Activated CD4-positive, alpha-beta T cell treated with anti-CD3 and anti-CD28 coated beads for 36 hours (primary cell): ENCODE measurements around the gene PTPRCAP. TPM values are rescaled to one million over a fixed set of nuclear protein-coding genes. Genes with fewer than 3 reads are reported as not detected.

Experiments
- total RNA-seq, 2 experiments: library from RNA; stranded (reverse); gene quantifications; one replicate each; pipeline ENCODE4 v1.2.3, GENCODE V29; 2021

PTPRCAP gene
- total RNA-seq, 2 experiments from 2014 or later: 80.1 to 83.4 TPM

Other genes starting within 250 kb of the PTPRCAP start
- 100 to 1,000 TPM; 202 to 241 TPM for gene GRK2, start 171.2 kb downstream of the PTPRCAP start, total RNA-seq
- 10 to 100 TPM; 44.9 to 69.5 TPM for gene ANKRD13D, start 148.4 kb downstream of the PTPRCAP start, total RNA-seq
- 10 to 100 TPM in 1 of 2 experiments, 1 to 10 TPM in 1; 6.0 to 11.1 TPM for gene SSH3, start 134.2 kb downstream of the PTPRCAP start, total RNA-seq
- 10 to 100 TPM; 31.3 to 37.5 TPM for gene POLD4, start 84.1 kb downstream of the PTPRCAP start, total RNA-seq
- gene CLCF1, start 64.1 kb downstream of the PTPRCAP start, total RNA-seq: under 1 TPM; 0.09 to 0.27 TPM
- gene RAD9A, start 45.7 kb downstream of the PTPRCAP start, total RNA-seq: 10 to 100 TPM; 28.8 to 30.0 TPM
- gene PPP1CA, start 35.8 kb downstream of the PTPRCAP start, total RNA-seq: 100 to 1,000 TPM; 199 to 227 TPM
- 100 to 1,000 TPM in 1 of 2 experiments, 10 to 100 TPM in 1; 83.2 to 123 TPM for gene TBC1D10C, start 33.6 kb downstream of the PTPRCAP start, total RNA-seq
- gene CARNS1, start 22.0 kb downstream of the PTPRCAP start, total RNA-seq: 1 to 10 TPM; 1.5 to 1.6 TPM
- 10 to 100 TPM; 53.4 to 57.2 TPM for gene RPS6KB2, start 9.2 kb downstream of the PTPRCAP start, total RNA-seq
- gene CORO1B, start 5.8 kb upstream of the PTPRCAP start, total RNA-seq: 100 to 1,000 TPM; 178 to 285 TPM
- gene GPR152, start 15.0 kb upstream of the PTPRCAP start, total RNA-seq: not detected
- gene CABP4, start 17.7 kb upstream of the PTPRCAP start, total RNA-seq: under 1 TPM; 0.37 to 0.46 TPM
- gene TMEM134, start 31.6 kb upstream of the PTPRCAP start, total RNA-seq: 10 to 100 TPM; 69.9 to 74.7 TPM
- gene AIP, start 45.3 kb upstream of the PTPRCAP start, total RNA-seq: 100 to 1,000 TPM; 142 to 144 TPM
- 100 to 1,000 TPM in 1 of 2 experiments, 10 to 100 TPM in 1; 94.5 to 100 TPM for gene PITPNM1, start 67.7 kb upstream of the PTPRCAP start, total RNA-seq
- 10 to 100 TPM; 64.1 to 68.7 TPM for gene CDK2AP2, start 70.5 kb upstream of the PTPRCAP start, total RNA-seq
- not detected for gene CABP2, start 85.8 kb upstream of the PTPRCAP start, total RNA-seq
- gene GSTP1, start 146.1 kb upstream of the PTPRCAP start, total RNA-seq: 100 to 1,000 TPM; 376 to 463 TPM
- gene NDUFV1, start 169.3 kb upstream of the PTPRCAP start, total RNA-seq: 100 to 1,000 TPM; 253 to 287 TPM
- gene NUDT8, start 192.3 kb upstream of the PTPRCAP start, total RNA-seq: 10 to 100 TPM; 17.0 to 23.4 TPM
- not detected for gene TBX10, start 202.1 kb upstream of the PTPRCAP start, total RNA-seq
- gene ACY3, start 213.0 kb upstream of the PTPRCAP start, total RNA-seq: under 1 TPM; 0.46 TPM
- gene ALDH3B2, start 236.9 kb upstream of the PTPRCAP start, total RNA-seq: not detected